ENCODE data around the gene RHBDL1. TPM values are rescaled to one million over a fixed set of nuclear protein-coding genes. Genes with fewer than 3 reads are reported as not detected.
A peak's percentile ranks its signal among the peaks of the same experiment; 100 is the strongest.

The RHBDL1 gene
- polyA plus RNA-seq (0.58 to 2.7 TPM (median 0.71 TPM) in 3 replicates), polyA minus RNA-seq (0.39 to 0.77 TPM (median 0.40 TPM) in 3 replicates)
- polyA plus RNA-seq (2011; ENCODE audit: low read depth), result 0.59 TPM
- 0.17 and 0.47 TPM in 2 replicates for polyA plus RNA-seq (2011; cell fraction: cytosol; rRNA removed)
- polyA plus RNA-seq (2011; cell fraction: nucleus; rRNA removed), result 9.0 and 15.2 TPM in 2 replicates
- polyA plus RNA-seq (2012; ENCODE audit: low replicate concordance), result 1.0 and 2.4 TPM in 2 replicates
- not detected for polyA minus RNA-seq (2011; cell fraction: cytosol; rRNA and poly(A)+ RNA removed)
- polyA minus RNA-seq (2011; cell fraction: nucleus; rRNA and poly(A)+ RNA removed), result 1.4 and 2.1 TPM in 2 replicates

DNA sequence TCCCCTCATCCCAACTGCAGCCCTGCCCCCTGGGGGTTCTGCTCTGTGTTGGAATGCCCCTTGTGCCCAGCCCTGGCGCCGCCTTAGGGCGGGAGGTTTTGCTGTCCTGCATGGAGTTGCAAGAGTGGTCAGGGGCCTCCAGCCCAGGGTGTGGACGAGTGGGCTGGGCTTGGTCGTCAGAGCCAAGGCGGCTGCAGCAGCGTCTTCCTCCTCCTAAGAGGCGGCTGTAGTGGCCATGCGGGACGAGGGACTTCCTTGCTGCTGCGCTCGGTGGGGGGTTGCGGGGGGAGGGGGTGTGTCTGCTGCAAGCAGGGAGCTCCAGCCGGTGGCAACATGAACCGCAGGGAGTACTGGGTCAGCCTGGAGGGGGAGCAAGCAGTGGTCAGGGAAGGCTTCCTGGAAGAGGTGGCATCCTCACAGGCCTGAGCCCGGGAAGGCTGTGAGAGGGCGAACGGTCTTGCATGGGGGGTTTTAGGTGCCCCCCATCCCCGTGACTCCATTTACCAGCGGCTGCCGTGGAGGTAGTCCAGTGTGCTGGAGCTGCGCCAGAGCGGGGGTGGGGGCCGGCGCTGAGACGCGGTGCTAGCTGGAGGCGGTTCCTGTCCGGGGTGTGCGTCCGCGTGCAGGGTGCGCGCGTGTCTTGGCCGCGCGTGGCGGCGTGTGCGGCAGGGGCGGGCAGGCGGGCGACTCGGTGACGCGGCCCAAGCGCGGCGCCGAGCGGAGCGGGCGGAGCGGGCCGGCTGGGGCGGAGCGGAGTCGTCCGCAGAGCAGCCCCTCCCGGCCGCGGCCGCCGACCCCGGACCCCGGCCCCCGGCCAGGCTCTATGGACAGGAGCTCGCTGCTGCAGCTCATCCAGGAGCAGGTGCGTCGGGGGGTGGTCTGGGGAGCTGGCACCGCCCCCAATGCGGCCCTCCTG is at the start of gene RHBDL1:
Gene RHBDL1, plus strand, starts transcription at position 704 of the 916 bp plus-strand sequence. Its CDS starts 120 bp downstream, at position 824.
- DNase-seq (ENCODE audit: low read depth, low spot score) (no peak), FAIRE-seq (no peak)
- peak within 1 kb of the TSS; percentile 47 for H3K27ac ChIP-seq (ENCODE audit: control insufficient read depth, insufficient read depth, low read length)
- no peaks in the 10 kb centered on the region for H4K20me1 ChIP-seq (ENCODE audit: control insufficient read depth, extremely low read depth, insufficient read depth, low read length)
- peaks cover 7% of the 10 kb centered on the region for H3K79me2 ChIP-seq (ENCODE audit: control insufficient read depth, insufficient read depth, low read length)
- no peaks in the 10 kb centered on the region for H3K9me3 ChIP-seq (ENCODE audit: control insufficient read depth, low read depth, low read length)
- no peaks in the 10 kb centered on the region for H3K9me1 ChIP-seq (ENCODE audit: control insufficient read depth, extremely low read depth, insufficient read depth, low read length)
- no peak within 1 kb of the TSS for H2AFZ ChIP-seq (ENCODE audit: control insufficient read depth, low read length)
- no peaks in the 10 kb centered on the region for H3K27me3 ChIP-seq (ENCODE audit: control insufficient read depth, extremely low read depth, insufficient read depth, low read length)
- peak within 1 kb of the TSS in 1 of 3 experiments; percentile 37 for H3K4me3 ChIP-seq (ENCODE audit: control insufficient read depth in 2 of 3, extremely low read depth in 1 of 3, insufficient read depth in 2 of 3, low read depth in 1 of 3, low read length in 3 of 3)
- peaks cover 23% of the 10 kb centered on the region for H3K4me1 ChIP-seq (ENCODE audit: control insufficient read depth, extremely low read depth, insufficient read depth, low read length)
- H3K9ac ChIP-seq (ENCODE audit: control insufficient read depth, extremely low read depth, insufficient read depth, low read length), result peak within 1 kb of the TSS; percentile 47
- peaks cover 10 to 28% of the 10 kb centered on the region in 2 experiments for H3K36me3 ChIP-seq (ENCODE audit: control insufficient read depth in 2 of 2, extremely low read depth in 1 of 2, insufficient read depth in 2 of 2, low read length in 2 of 2)
- dilution Hi-C loops (cut with MboI; ENCODE audit: extremely low pct_ligation_motif_present, low sequenced_read_pairs), result no loop called here
- H3K4me2 ChIP-seq (ENCODE audit: control insufficient read depth, extremely low read depth, insufficient read depth, low read depth, low read length), result peak within 1 kb of the TSS; percentile 79
- TF ChIP-seq EZH2 (IDR thresholded peaks at IDR 0.05; ENCODE audit: low read length), result no peak
- TF ChIP-seq, protein P1, sequence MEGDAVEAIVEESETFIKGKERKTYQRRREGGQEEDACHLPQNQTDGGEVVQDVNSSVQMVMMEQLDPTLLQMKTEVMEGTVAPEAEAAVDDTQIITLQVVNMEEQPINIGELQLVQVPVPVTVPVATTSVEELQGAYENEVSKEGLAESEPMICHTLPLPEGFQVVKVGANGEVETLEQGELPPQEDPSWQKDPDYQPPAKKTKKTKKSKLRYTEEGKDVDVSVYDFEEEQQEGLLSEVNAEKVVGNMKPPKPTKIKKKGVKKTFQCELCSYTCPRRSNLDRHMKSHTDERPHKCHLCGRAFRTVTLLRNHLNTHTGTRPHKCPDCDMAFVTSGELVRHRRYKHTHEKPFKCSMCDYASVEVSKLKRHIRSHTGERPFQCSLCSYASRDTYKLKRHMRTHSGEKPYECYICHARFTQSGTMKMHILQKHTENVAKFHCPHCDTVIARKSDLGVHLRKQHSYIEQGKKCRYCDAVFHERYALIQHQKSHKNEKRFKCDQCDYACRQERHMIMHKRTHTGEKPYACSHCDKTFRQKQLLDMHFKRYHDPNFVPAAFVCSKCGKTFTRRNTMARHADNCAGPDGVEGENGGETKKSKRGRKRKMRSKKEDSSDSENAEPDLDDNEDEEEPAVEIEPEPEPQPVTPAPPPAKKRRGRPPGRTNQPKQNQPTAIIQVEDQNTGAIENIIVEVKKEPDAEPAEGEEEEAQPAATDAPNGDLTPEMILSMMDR (optimal IDR thresholded peaks at IDR 0.05 in 1 of 3, IDR thresholded peaks at IDR 0.05 in 1 of 3, conservative IDR thresholded peaks at IDR 0.05 in 1 of 3; ENCODE audit: extremely low read depth in 1 of 3, insufficient read depth in 2 of 3, low read length in 3 of 3), result no peak

DNA sequence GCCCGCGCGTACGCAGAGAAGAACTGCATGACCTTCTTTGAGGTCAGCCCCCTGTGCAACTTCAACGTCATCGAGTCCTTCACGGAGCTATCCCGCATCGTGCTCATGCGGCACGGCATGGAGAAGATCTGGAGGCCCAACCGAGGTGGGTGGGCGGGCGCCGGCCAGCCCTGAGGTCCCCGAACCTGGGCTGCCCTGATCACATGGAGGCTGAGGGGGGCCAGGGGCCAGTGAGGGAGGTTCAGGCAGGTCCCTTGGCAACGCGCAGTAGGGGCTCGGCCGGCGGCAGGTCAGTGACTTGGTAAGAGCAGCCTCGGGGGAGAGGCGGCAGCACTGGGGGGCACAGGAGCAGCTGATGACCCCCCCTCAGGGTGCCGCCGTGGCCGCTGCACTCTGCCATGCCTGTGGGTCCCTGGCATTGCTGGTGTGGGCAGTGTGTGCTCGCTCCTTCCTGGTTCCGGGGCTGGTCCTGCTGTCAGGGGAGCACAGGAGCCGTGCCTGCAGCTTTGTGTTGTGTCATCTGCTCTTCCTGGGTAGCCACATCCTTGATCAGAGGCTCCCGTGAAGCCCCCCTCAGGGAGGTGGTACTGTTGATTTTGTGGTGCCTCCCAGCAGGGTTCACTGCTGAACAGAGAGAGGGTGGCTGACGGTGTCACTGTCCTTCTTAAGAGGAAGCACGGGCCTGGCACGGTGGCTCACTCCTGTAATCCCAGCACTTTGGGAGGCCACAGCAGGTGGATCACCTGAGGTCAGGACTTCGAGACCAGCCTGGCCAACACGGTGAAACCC is 49.3 kb upstream of the RHBDL1 start:
- Histone ChIP-seq H3K9me3 (ENCODE audit: control insufficient read depth, low read depth, low read length) (no peaks in the 10 kb centered on the region), H3K27ac (ENCODE audit: control insufficient read depth, insufficient read depth, low read length) (peak overlapping the region; percentile 49), H3K27me3 (ENCODE audit: control insufficient read depth, extremely low read depth, insufficient read depth, low read length) (peaks cover 6% of the 10 kb centered on the region), H3K4me3 (ENCODE audit: control insufficient read depth in 2 of 3, extremely low read depth in 1 of 3, insufficient read depth in 2 of 3, low read depth in 1 of 3, low read length in 3 of 3) (no peak overlapping the region), H3K4me2 (ENCODE audit: control insufficient read depth, extremely low read depth, insufficient read depth, low read depth, low read length) (no peak overlapping the region), H3K79me2 (ENCODE audit: control insufficient read depth, insufficient read depth, low read length) (no peaks in the 10 kb centered on the region), H4K20me1 (ENCODE audit: control insufficient read depth, extremely low read depth, insufficient read depth, low read length) (peaks cover 7% of the 10 kb centered on the region), H3K36me3 (ENCODE audit: control insufficient read depth in 2 of 2, extremely low read depth in 1 of 2, insufficient read depth in 2 of 2, low read length in 2 of 2) (peaks cover 2 to 3% of the 10 kb centered on the region in 2 experiments), H3K9me1 (ENCODE audit: control insufficient read depth, extremely low read depth, insufficient read depth, low read length) (no peaks in the 10 kb centered on the region), H3K9ac (ENCODE audit: control insufficient read depth, extremely low read depth, insufficient read depth, low read length) (no peak overlapping the region), H3K4me1 (ENCODE audit: control insufficient read depth, extremely low read depth, insufficient read depth, low read length) (peaks cover 28% of the 10 kb centered on the region), H2AFZ (ENCODE audit: control insufficient read depth, low read length) (no peak overlapping the region)
- dilution Hi-C loops (cut with MboI; ENCODE audit: extremely low pct_ligation_motif_present, low sequenced_read_pairs), result no loop called here
- TF ChIP-seq EZH2 (IDR thresholded peaks at IDR 0.05; ENCODE audit: low read length), result no peak
- TF ChIP-seq, protein P1 (optimal IDR thresholded peaks at IDR 0.05 in 1 of 3, IDR thresholded peaks at IDR 0.05 in 1 of 3, conservative IDR thresholded peaks at IDR 0.05 in 1 of 3; ENCODE audit: extremely low read depth in 1 of 3, insufficient read depth in 2 of 3, low read length in 3 of 3), result no peak
- no peak for FAIRE-seq
- no peak for DNase-seq (ENCODE audit: low read depth, low spot score)
